HG02981 (cell line): ENCODE measurements around the gene TREM1.
"Not testable (repeated sequence)": the region's sequence is repeated elsewhere in the genome, so short reads cannot be mapped to it uniquely, and the experiment has no call there.

ENCODE experiments used
- ATAC-seq: cut with Tn5 transposase; IDR thresholded peaks from one replicate; pipeline ENCODE4 v1.9.1; 2021; ENCODE audit warnings: mild to moderate bottlenecking, moderate library complexity; ENCODE audit not compliant: unreplicated experiment

Gene TREM1

DNA sequence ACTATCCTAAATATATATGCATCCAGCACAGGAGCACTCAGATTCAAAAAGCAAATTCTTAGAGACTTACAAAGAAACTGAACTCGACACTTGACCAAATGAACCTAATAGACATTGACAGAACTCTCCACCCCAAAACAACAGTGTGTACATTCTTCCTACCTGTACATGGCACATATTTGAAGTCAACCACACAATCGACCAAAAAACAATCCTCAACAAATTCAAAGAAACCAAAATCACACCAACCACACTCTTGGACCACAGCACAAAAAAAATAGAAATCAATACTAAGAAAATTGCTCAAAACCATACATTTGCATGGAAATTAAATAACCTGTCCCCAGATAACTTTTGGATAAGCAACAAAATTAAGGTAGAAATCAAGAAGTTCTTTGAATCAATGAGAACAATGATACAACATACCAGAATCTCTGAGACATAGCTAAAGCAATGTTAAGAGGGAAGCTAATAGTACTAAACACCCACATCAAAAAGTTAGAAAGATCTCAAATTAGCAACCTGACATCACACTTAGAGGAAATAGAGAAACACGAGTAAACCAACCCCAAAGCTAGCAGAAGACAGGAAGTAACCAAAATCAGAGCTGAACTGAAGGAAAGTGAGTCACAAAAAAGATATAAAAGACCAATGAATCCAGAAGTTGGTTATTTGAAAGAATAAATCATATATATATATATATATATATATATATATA is 12.5 kb upstream of the TREM1 start:
- no peak for ATAC-seq

GRCh38 chr6:41297248-41297647 is 10.8 kb upstream of the TREM1 start:
- not testable (repeated sequence) for ATAC-seq

GRCh38 chr6:41294214-41294872 is 7.9 kb upstream of the TREM1 start:
- no peak for ATAC-seq

DNA sequence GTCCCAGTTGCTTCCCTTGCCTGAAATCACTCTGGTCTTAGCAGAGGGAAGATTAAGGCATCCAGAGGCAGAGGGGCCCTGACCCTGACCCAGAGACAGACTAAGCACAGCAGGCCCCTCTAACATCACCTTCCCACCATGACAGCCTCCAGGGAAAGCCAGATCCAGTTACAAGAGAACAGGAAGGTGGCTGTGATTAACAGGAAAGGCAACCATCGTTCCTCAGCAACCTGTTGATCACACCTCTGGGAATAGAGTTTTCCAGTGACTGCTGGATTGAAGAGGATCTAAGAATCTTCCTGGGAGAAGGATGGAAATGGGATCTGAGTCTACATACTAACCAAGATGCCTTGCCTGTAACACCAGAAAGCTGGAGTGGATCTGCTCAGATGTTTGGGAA is 5.2 kb upstream of the TREM1 start:
- no peak for ATAC-seq

- ATAC-seq: no peak
Observed at GRCh38 chr6:41289815-41290214, 3.3 kb upstream of the TREM1 start.

- ATAC-seq: no peak
Observed at GRCh38 chr6:41288754-41289129, 2.3 kb upstream of the TREM1 start.

DNA sequence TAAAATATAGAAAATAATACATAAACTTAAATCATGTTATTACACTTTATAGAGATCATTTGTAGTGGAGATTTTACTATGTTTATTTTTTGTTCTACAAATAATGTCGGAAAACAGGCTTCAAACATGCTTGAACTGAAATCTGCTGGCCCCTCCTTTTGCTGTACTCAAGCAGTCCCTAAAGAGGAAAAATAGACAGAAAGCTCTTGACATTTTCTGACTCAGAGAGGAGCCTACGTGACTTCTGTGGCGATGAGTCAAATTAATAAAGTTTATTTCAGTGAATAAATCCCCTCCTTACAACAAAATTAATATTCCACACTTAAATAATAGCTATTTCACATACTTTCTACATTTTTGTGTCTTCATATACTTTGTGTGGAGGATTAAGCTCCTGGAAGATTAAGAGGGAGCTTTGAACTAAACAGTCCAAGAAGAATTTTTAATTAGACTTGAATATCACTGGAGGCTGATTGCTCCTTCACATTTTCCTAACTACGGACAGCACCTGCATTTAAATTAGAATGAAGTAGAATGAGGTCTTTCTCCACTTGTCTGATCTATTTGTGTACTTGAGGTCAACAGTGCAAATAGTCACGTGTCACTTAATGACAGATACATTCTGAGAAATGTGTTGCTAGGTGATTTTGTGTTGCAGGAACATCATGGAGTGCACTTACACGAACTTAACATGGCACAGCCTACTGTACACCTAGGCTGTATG is 1.7 kb upstream of the TREM1 start:
- ATAC-seq: peak; percentile 50

GRCh38 chr6:41284726-41285125 is 1.8 kb downstream of the TREM1 start:
- no peak for ATAC-seq

- ATAC-seq: no peak
Observed at GRCh38 chr6:41283600-41283999, 2.9 kb downstream of the TREM1 start.

- no peak for ATAC-seq
Observed at GRCh38 chr6:41280381-41281057, 6.0 kb downstream of the TREM1 start.

GRCh38 chr6:41278699-41279405 is 7.6 kb downstream of the TREM1 start:
- no peak for ATAC-seq

DNA sequence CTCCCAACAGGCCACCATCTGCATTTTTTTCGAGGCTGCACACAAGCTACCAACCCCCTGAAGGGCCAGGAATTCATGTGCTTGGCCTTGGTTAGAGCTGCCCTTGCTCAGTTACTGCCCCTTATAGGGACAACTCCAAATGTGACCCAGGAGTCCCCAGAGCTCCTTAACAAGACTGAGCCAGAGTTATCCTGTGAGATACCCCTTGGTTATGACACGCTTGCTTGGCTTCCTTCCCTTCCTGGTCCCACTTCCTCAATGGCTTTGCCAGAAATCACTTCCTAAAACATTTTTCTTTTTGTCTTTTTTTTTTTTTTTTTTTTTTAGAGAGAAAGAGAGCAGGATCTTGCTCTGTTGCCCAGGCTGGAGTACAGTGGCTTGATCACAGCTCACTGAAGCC is 8.9 kb downstream of the TREM1 start:
- ATAC-seq: no peak

DNA sequence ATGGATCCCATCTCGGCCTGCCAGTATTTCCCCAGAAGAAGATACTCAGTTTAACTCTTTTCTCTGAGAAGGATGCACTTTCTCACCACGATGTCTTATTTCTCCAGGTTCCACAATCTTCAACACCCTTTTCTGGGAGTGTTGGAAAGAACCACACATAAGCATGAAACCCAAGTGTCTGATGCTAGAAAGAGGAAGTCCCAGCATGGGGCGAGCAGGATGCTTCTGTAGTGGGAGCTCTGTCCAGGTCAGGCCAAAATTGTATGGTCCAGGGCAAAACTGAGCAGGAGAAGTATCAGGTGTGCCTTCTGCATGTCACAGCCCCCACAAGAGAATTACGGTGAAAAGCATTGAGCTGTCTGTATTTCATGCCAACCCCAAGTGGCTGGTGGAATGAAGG is 11.0 kb downstream of the TREM1 start:
- no peak for ATAC-seq

DNA sequence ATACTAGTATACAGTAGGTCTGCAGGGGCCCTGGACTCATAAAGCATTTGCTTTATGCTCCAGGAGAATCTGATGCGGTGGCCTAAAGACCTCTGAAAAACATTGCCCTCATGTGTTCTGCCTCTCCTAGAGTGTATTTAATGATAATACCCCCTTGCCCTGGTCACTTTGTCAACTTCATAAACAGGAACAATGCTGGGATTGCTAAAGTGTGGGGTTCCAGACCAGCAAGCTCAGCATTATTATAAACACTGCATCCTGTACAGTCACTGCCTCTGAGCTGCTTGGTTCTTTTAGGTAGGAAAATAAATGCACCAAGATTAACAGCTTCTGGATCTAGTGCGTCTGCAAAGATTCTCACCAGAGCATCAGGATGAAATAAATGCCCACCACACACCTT is 12.2 kb downstream of the TREM1 start:
- ATAC-seq: no peak

GRCh38 chr6:41273714-41274113 is 12.8 kb downstream of the TREM1 start:
- ATAC-seq: no peak

DNA sequence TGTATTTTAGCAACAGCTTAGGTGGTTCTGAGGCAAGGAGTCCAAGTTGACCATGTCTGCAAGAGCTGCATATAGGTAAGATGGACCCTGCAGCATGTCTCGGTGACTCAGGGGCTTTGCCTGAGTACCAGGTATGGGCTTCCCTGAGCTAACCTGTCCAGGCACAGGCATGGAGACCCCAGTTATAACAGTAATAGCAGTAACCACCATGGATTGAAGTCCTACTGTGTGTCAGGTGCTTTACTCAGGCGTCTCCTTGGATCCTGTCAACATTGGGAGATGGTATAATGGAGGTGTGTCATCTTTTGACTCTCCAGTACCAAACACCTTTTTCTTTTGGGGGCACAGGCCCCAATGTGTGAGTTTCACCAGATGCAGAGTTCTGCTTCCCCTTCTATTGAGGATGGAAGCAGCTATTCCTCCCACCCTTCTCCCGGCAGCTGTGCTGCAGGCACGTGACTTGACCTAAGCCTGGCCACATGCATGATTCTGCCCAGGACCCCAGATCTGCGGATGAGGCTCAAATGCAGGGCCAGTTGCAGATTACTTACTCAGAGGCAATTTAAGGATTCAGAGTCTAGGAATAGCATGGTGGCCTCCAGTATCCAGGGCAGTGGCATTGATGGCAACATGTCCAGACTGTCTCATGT is 13.8 kb downstream of the TREM1 start:
- no peak for ATAC-seq

DNA sequence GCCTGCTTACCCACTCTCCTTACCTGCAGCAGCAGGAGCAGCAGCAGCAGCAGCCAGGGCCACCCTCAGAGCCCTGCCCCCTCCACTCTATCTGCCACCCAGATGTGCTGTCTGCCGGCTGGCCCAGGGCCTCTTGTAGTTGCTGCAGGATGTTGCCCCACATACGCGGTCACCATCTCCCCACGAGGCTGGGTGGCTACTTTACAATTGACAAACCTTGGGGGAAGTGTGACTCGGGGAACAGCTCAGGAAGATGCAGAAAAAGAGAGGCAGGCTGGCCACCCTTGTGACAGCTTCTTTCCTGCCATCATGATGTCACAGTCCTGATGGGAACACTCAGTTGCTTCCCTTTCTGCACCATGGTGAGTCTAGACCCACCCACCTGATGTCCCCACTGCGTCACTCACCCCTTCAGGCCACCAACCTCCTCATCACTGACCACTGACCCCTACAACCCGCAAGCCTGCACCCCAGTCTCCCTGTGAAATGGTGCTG is 14.5 kb downstream of the TREM1 start:
- no peak for ATAC-seq

DNA sequence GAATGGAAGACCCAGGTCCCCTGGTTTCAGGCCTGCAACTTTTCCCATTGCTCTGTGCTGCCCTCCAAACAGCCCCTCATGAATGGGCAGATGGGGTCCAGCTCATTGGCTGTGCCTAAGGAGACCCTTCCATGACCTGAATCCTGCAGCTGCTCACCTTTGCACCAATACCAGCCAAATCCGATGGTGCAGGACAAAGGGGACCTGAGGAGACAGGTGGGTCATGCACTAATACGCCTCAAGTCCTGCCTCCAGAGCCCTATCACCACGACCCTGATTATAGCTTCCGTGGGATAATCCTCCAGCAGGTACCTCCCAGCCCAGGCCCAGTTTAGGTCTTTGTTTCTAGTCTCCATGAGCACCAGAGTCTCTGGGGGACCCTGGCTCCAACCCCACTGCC is 16.8 kb downstream of the TREM1 start:
- ATAC-seq: no peak

DNA sequence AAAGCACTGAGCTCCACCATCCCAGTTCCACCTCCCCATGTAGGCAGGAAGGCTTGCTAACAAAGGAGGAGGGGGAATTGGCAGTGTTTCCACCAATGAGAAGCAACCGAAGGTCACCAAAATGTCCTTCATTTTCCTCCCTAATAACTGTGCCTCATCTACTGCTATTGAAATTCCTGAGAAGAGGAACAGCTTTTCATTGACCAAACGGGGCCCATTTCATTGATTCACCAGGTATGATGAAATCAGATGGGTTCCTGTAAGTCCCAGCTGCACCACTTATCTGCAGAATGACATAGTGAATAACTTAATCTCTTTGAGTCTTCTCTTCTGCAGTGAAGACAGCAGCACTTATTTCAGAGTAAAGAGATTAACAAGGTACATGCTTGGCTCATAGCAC is 17.3 kb downstream of the TREM1 start:
- no peak for ATAC-seq

- ATAC-seq: no peak
Observed at GRCh38 chr6:41268478-41268877, 18.0 kb downstream of the TREM1 start.
